ENCODE measurements around the gene ARPC2. TPM values are rescaled to one million over a fixed set of nuclear protein-coding genes. Genes with fewer than 3 reads are reported as not detected.
"Not testable (repeated sequence)": the region's sequence is repeated elsewhere in the genome, so short reads cannot be mapped to it uniquely, and the experiment has no call there.

The ARPC2 gene
- total RNA-seq, 1 experiment from 2014 or later: 499 TPM

- DNase-seq (ENCODE audit: low read depth): no peak
These were observed 53.9 kb downstream of the ARPC2 start for GRCh38 chr2:218270721-218271486.

GRCh38 chr2:218271487-218271797 lies 54.5 kb downstream of the ARPC2 start:
- no peak for DNase-seq (ENCODE audit: low read depth)

DNA sequence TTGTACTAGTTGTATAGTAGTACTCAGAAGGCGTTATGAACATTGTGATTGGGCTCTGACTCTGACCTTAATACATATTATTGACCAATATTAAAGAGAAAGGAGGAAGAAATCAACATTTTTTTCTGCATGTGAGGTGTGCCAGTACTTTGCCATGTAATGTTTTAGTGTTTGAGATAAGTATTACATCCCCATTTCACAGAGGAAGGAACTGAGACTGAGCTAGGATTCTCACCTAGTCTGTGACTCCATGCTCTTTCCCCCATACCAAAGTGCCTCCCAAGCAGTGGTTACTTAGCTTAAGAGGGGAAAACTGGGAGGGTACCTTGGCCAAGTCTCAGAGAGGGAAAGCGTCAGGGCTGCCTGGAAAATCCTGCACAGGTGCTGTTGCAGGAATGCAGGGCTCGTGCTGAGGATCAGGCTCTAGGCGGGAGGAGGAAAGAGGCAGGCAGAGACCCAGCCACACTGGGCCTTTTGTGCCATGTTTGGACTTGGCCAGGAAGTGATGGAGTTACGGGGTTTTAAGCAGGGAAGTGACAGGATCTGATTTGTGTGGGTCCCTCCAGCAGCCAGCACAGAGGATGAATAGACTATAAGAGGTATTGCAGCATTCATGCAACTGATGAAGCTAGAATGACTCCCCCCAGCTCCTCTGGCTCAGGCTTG lies 55.0 kb downstream of the ARPC2 start:
- DNase-seq (ENCODE audit: low read depth): no peak

- DNase-seq (ENCODE audit: low read depth): peak; percentile 98
These were observed 55.7 kb downstream of the ARPC2 start for GRCh38 chr2:218272531-218273212.

DNA sequence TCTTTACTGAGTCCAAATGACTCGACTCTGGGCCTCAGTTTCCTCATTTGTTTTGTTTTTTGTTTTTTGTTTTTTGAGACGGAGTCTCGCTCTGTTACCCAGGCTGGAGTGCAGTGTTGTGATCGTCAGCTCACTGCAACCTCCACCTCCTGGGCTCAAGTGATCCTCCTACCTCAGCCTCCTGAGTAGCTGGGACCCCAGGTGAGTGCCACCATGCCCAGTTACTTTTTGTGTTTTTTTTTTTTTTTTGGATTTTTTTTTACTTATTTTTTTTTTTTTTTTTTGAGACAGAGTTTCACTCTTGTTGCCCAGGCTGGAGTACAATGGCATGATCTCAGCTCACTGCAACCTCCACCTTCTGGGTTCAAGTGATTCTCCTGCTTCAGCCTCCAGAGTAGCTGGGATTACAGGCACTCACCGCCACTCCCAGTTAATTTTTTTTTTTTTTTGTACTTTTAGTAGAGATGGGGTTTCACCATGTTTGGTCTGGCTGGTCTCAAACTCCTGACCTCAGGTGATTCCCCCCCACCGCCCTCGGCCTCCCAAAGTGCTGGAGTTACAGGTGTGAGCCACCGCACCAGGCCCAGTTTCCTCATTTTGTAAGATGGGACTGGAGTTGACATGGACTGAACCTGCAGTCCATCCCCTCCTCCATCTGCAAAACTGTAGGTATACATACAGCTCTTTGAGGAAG lies 56.4 kb downstream of the ARPC2 start:
- DNase-seq (ENCODE audit: low read depth): not testable (repeated sequence)

DNA sequence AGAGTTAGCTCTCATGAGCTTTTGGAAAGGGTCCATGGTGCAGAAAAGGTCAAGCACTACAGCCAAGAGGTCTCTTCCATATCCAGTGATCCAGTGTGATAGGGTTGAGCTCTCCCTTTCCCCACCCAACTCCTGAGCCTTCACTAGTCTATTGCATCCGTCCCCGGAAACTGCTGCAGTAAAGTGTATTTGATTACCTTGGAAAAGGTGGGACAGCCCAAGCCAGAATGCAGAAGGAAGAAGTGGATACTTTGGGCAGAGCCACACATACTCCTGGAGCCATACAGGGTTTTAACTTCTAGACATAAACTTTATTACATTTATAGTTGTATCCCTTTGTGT lies 56.9 kb downstream of the ARPC2 start:
- no peak for DNase-seq (ENCODE audit: low read depth)

GRCh38 chr2:218274586-218274985 lies 57.6 kb downstream of the ARPC2 start:
- DNase-seq (ENCODE audit: low read depth): no peak

- no peak for DNase-seq (ENCODE audit: low read depth)
These were observed 58.5 kb downstream of the ARPC2 start for GRCh38 chr2:218275371-218276072.

DNA sequence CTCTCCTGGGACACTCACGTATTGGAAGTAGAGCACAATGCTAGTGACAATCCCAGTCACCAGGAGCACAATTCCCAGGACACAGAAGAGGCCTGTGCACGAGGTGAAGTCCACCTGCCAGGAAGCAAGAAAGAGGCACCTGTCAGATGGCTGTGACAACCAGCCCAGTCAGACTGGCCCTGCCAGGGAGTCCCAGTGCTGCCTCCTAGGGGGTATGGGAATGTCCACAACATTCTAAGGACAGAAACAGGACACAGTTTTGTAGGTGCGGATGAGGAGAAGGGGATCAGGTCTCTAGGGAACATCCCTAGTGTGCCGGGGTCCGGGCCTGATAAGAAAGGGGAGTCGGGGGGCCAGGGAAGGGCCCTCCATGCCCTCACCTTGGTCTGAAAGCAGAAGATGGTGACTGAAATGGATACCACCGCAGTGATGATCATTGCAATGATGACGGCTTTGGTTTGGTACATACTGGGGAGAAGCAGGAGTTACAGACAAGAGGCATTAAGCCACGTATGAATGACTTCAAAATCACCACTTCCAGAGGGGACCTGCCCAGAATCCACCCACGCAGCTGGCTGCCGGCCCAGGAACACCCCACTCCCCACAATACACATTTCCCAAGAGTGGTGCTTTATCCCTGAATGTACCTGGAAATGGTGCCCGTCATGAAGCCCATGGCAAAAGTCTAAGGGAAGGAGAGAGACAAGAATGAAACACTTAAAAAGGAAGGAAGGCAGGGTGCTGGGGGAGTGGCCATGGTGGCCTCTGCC lies 60.2 kb downstream of the ARPC2 start:
- DNase-seq (ENCODE audit: low read depth): no peak

GRCh38 chr2:218277921-218278320 lies 60.9 kb downstream of the ARPC2 start:
- DNase-seq (ENCODE audit: low read depth): no peak

DNA sequence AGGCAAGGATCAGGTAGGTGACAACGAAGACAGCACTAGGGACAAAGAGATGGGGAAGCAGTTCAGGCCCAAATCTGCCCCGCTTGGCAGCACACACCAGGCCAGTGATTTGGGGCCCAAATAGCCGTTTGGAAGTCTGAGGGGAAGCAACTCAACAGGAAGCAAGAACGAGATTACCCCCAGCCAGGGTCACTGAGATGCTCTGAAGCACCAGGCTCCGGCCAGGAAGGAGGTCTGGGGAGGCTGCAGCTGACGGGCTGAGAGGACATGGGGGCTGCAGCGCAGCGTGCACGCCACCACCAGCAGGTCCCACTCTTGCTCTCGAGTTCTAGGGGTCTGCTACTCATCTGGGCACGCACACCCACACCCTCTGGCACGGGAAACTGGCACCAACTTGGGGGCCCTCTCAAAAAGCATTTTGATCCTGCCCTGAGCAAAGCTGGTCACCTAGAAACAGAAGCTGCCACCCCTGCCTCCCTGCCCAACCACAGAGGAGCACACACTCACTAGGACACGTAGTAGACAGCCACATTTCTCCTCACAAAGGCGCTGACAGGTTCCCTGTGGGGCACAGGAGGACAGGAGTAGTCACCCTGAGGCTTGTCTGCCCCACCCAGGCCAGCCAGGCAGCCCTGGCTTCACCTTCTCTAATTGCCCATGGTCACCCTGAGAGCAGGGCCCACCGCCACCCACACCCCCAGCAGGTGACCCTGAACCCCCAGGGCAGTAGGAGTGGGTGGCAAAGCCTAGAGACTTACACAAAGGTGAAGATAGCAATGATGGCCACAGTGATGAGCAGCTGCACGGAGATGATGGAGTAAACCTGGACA lies 61.8 kb downstream of the ARPC2 start:
- DNase-seq (ENCODE audit: low read depth): no peak

DNA sequence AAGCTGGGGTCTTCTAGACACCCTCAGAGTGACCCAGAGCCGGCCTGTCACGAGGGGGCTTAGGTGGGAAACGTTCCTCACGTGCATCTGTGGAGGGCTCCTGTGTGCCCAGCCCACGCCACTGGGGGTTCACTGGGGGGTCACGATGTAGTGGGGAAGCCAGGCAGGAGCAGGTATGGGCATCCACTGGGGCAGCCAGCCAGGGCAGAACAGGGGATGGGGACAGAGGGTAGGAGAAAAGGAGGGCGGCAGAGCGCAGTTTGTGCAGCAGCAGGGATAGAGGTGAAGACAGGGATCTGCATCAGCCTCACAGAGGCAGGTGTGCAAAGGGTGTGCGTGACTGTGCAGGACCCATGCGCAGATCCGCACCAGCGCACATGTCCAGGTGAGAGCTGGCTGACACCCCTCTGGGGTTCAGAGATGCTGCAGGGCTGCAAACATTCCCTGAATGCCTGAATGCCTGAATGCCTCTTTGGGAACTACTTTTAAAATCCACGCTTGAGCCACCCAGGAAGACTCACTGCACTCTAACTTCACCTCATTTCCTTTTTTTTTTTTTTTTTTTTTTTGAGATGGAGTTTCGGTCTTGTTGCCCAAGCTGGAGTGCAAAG lies 63.4 kb downstream of the ARPC2 start:
- DNase-seq (ENCODE audit: low read depth): no peak

GRCh38 chr2:218281449-218281848 lies 64.5 kb downstream of the ARPC2 start:
- peak; percentile 69 for DNase-seq (ENCODE audit: low read depth)

- peak; percentile 89 for DNase-seq (ENCODE audit: low read depth)
These were observed 65.4 kb downstream of the ARPC2 start for GRCh38 chr2:218282173-218282991.

DNA sequence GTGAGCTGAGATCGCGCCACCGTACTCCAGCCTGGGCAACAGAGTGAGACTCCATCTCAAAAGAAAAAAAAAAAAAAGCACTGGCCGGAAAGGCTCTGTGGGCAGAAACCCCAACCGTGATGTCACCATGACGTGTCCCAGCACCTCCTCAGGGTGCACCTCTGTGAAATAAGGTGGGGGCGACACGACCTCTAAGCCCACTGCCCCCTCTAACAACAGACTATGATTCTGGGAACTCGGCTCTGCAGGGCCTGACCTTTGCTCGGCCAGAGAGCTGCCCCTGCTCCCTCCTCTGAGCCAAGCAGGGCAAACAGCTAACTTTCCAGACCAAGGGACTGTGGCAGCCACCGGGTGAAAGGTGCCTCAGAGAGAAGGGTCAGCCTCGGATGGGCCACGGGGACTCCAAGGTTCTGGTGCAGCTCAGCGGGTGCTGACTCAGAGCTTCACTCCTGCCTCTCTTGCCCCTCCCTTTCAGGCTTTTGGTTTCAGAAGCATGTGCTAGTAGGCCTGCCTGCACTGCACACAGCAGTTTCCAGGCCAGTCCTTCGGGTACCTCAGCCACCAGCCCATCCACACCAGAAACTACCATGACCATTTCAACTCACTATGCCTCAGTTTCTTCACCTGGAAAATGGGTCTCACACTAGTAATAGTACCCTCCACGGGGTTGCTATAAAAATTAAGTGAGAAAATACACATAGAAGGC lies 67.3 kb downstream of the ARPC2 start:
- peak; percentile 84 for DNase-seq (ENCODE audit: low read depth)

DNA sequence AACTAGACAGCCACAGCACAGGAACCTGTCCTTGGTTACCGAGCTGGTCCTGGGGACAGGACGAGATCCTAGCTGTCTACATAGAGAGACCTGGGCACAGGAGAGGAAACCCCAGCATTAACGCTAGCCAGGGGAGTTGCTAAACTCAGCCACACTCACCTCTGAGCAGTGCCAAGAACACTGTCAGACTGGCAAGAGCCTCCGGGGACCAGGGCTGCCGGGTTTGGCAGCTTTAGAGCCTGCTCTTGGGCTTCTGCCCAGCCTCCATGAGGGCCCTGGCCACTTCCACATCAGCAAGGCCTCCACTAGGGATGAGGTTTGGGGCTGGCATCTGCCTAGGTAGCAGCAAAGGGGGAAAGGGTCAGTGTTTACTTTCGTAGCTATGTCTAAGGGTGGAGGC lies 68.6 kb downstream of the ARPC2 start:
- DNase-seq (ENCODE audit: low read depth): peak; percentile 58

- peak; percentile 97 for DNase-seq (ENCODE audit: low read depth)
These were observed 69.8 kb downstream of the ARPC2 start for GRCh38 chr2:218286570-218287459.
